PC-3 (cell line): Measurements from ENCODE around the gene GNPTG. TPM values are rescaled to one million over a fixed set of nuclear protein-coding genes. Genes with fewer than 3 reads are reported as not detected.

Experiments
- ATAC-seq: fragments of 200-7000 bp; cut with Tn5 transposase; 2 replicates; pipeline ENCODE4 v1.9.1; 2020; ENCODE audit warnings: mild to moderate bottlenecking, moderate library complexity
- BruUV-seq: library from RNA; stranded (reverse); fragments of 400-500 nt; replicated peaks from 2 replicates; lab custom pipeline; 2021; lab: Mats Ljungman, UMichigan
- CTCF ChIA-PET: fragments of 300-600 bp; sonication (Branson Sonifier 250); formaldehyde crosslinking; loops from one replicate; lab custom pipeline; 2022; ENCODE audit warnings: antibody characterized with exemption; lab: Charles Lee
- POLR2A ChIA-PET: fragments of 300-600 bp; sonication (Branson Sonifier 250); formaldehyde crosslinking; loops from one replicate; lab custom pipeline; 2022; ENCODE audit warnings: antibody characterized with exemption; ENCODE audit not compliant: unreplicated experiment; lab: Charles Lee
- DNase-seq: peaks from one replicate; pipeline ENCODE4 v3.0.0-alpha.2; 2015
- H2AFZ ChIP-seq: fragments of 300-600 bp; sonication (generic); 2 replicates; pipeline ENCODE4 v1.6.0; 2016; ENCODE audit warnings: antibody characterized with exemption, low read length
- H3F3A ChIP-seq: fragments of 300-600 bp; sonication (generic); one replicate; pipeline ENCODE4 v1.6.0; 2017; ENCODE audit warnings: antibody characterized with exemption, low read length, control low read depth, mild to moderate bottlenecking; ENCODE audit not compliant: unreplicated experiment
- H3K27ac ChIP-seq: fragments of 300-600 bp; sonication (generic); 2 replicates; pipeline ENCODE4 v1.5.1; 2016; ENCODE audit warnings: mild to moderate bottlenecking, low read length
- H3K27me3 ChIP-seq: fragments of 300-600 bp; sonication (generic); 2 replicates; pipeline ENCODE4 v1.6.1; 2016; ENCODE audit warnings: low read length, mixed read lengths
- H3K36me3 ChIP-seq: fragments of 300-600 bp; sonication (generic); 2 replicates; pipeline ENCODE4 v1.6.1; 2016; ENCODE audit warnings: low read depth, mixed run types, low read length, mixed read lengths
- H3K4me1 ChIP-seq: fragments of 300-600 bp; sonication (generic); 2 replicates; pipeline ENCODE4 v1.5.1; 2016; ENCODE audit warnings: low read length; ENCODE audit not compliant: insufficient read depth
- H3K4me2 ChIP-seq: fragments of 300-600 bp; sonication (generic); 2 replicates; pipeline ENCODE4 v1.6.0; 2016; ENCODE audit warnings: low read length
- H3K4me3 ChIP-seq: fragments of 300-600 bp; sonication (generic); 2 replicates; pipeline ENCODE4 v1.5.1; 2016; ENCODE audit warnings: mild to moderate bottlenecking, low read length, mixed read lengths
- H3K79me2 ChIP-seq: fragments of 300-600 bp; sonication (generic); 2 replicates; pipeline ENCODE4 v1.6.1; 2017; ENCODE audit warnings: low read length, mixed read lengths
- H3K9ac ChIP-seq: fragments of 300-600 bp; sonication (generic); 2 replicates; pipeline ENCODE4 v1.6.0; 2016; ENCODE audit warnings: mild to moderate bottlenecking, low read length
- H3K9me2 ChIP-seq: fragments of 300-600 bp; sonication (generic); replicated peaks from 2 replicates; pipeline ENCODE4 v1.6.1; 2016; ENCODE audit warnings: mixed run types, low read length, mixed read lengths
- H3K9me3 ChIP-seq: fragments of 300-600 bp; sonication (generic); 2 replicates; pipeline ENCODE4 v1.6.1; 2016; ENCODE audit warnings: low read length, mixed read lengths
- H4K20me1 ChIP-seq: fragments of 300-600 bp; sonication (generic); 2 replicates; pipeline ENCODE4 v1.6.1; 2016; ENCODE audit warnings: low read length, mixed read lengths
- CTCF ChIP-seq: fragments of 300-600 bp; sonication (generic); conservative IDR thresholded peaks from 2 replicates; pipeline ENCODE4 v1.5.1; 2017; ENCODE audit warnings: antibody characterized with exemption, low read depth, mild to moderate bottlenecking, low read length
- EZH2 ChIP-seq: fragments of 300-600 bp; sonication (generic); IDR thresholded peaks from one replicate; pipeline ENCODE4 v1.6.1; 2017; ENCODE audit warnings: antibody characterized with exemption, mild to moderate bottlenecking, low read length; ENCODE audit not compliant: unreplicated experiment
- EZH2phosphoT487 ChIP-seq: fragments of 300-600 bp; sonication (generic); IDR thresholded peaks from 2 replicates; pipeline ENCODE4 v1.6.1; 2018; ENCODE audit warnings: mild to moderate bottlenecking, antibody characterized with exemption, low read length, borderline replicate concordance
- intact Hi-C: fragments of 100-400 bp; cut with micrococcal nuclease; formaldehyde crosslinking; loops from 2 replicates; pipeline ENCODE4 v1.9.0; 2023
- total RNA-seq: library from RNA; depleted of rRNA; stranded (reverse); fragments of >200 nt; gene quantifications from 2 replicates; pipeline ENCODE4 v1.2.3, GENCODE V29; 2014

GNPTG gene
- total RNA-seq, 1 experiment from 2014 or later = 36.3 TPM

- Histone ChIP-seq H3K9me3 (no peaks in the 10 kb centered on the region), H4K20me1 (peaks cover 4% of the 10 kb centered on the region; the same call in 1 of the 2 replicates), H3K9me2 (no peaks in the 10 kb centered on the region), H3K27me3 (no peaks in the 10 kb centered on the region), H3K27ac (no peak overlapping the region), H3K79me2 (peaks cover 48% of the 10 kb centered on the region), H3K9ac (no peak overlapping the region), H3K4me1 (peaks cover 7% of the 10 kb centered on the region), H3K4me2 (no peak overlapping the region), H3F3A (no peaks in the 10 kb centered on the region), H2AFZ (no peak overlapping the region), H3K36me3 (no peaks in the 10 kb centered on the region), H3K4me3 (no peak overlapping the region)
- DNase-seq (no peak), ATAC-seq (no peak)
- POLR2A ChIA-PET = no interaction called here
- no peak for TF ChIP-seq EZH2phosphoT487
- no peak for TF ChIP-seq CTCF
- TF ChIP-seq EZH2 = no peak
- BruUV-seq = no TSS peak
- CTCF ChIA-PET = no interaction called here
- intact Hi-C loops = no loop called here
These were observed 22.9 kb downstream of the GNPTG start for GRCh38 chr16:1374418-1375297.

- Histone ChIP-seq H3K27me3 (no peaks in the 10 kb centered on the region), H4K20me1 (peaks cover 4% of the 10 kb centered on the region; the same call in 1 of the 2 replicates), H3K9me2 (no peaks in the 10 kb centered on the region), H3K4me1 (peaks cover 13% of the 10 kb centered on the region), H3K79me2 (peaks cover 48% of the 10 kb centered on the region), H3K36me3 (no peaks in the 10 kb centered on the region), H3K9ac (no peak overlapping the region), H3K27ac (no peak overlapping the region), H2AFZ (no peak overlapping the region), H3F3A (no peaks in the 10 kb centered on the region), H3K4me2 (no peak overlapping the region), H3K9me3 (no peaks in the 10 kb centered on the region), H3K4me3 (no peak overlapping the region)
- TF ChIP-seq CTCF = no peak
- no peak for TF ChIP-seq EZH2phosphoT487
- TF ChIP-seq EZH2 = no peak
- ChIA-PET CTCF (no interaction called here), POLR2A (no interaction called here)
- BruUV-seq = no TSS peak
- intact Hi-C loops = no loop called here
- no peak for DNase-seq
- no peak for ATAC-seq
These were observed 23.5 kb downstream of the GNPTG start for GRCh38 chr16:1375298-1375640.
